HG03108 (cell line): ENCODE results near the gene CHTF18.

Experiments
- ATAC-seq: cut with Tn5 transposase; IDR thresholded peaks from one replicate; pipeline ENCODE4 v1.9.1; 2021; ENCODE audit warnings: moderate library complexity; ENCODE audit not compliant: unreplicated experiment

The CHTF18 gene

GRCh38 chr16:760065-760464 is 28.4 kb upstream of the CHTF18 start:
- ATAC-seq: no peak

- no peak for ATAC-seq
These were observed 27.7 kb upstream of the CHTF18 start, which contains the start of gene MSLN for GRCh38 chr16:760545-761343. Gene MSLN (plus strand): TSS chr16:760734. CDS start chr16:762681, 1,947 bp downstream.

GRCh38 chr16:761625-762513 is 26.6 kb upstream of the CHTF18 start:
- ATAC-seq: no peak

- ATAC-seq: no peak
These were observed 25.7 kb upstream of the CHTF18 start for GRCh38 chr16:762595-763268.

GRCh38 chr16:763369-764183 is 24.8 kb upstream of the CHTF18 start:
- ATAC-seq: no peak

- no peak for ATAC-seq
These were observed 24.2 kb upstream of the CHTF18 start for GRCh38 chr16:764184-764750.

- no peak for ATAC-seq
These were observed 23.5 kb upstream of the CHTF18 start for GRCh38 chr16:764848-765487.

GRCh38 chr16:765488-765865 is 22.9 kb upstream of the CHTF18 start:
- ATAC-seq: no peak

GRCh38 chr16:766008-766819 is 22.2 kb upstream of the CHTF18 start:
- ATAC-seq: no peak

GRCh38 chr16:766820-767640 is 21.4 kb upstream of the CHTF18 start:
- ATAC-seq: no peak

- ATAC-seq: no peak
These were observed 20.6 kb upstream of the CHTF18 start for GRCh38 chr16:767743-768235.

- ATAC-seq: no peak
These were observed 20.0 kb upstream of the CHTF18 start for GRCh38 chr16:768428-768827.

GRCh38 chr16:769184-769784 is 19.1 kb upstream of the CHTF18 start:
- no peak for ATAC-seq

- ATAC-seq: no peak
These were observed 18.5 kb upstream of the CHTF18 start for GRCh38 chr16:769934-770333.

GRCh38 chr16:770411-770810 is 18.0 kb upstream of the CHTF18 start:
- ATAC-seq: no peak

GRCh38 chr16:772959-773358 is 15.5 kb upstream of the CHTF18 start:
- no peak for ATAC-seq
